NT2/D1 (cell line): ENCODE data around the gene IPPK.

Experiments used
- SUZ12 ChIP-seq: IDR thresholded peaks from 2 replicates; pipeline ENCODE4 v1.6.1; 2011; ENCODE audit not compliant: insufficient read length, insufficient read depth; ENCODE audit errors: extremely low read depth
- ZNF274 ChIP-seq: IDR thresholded peaks from 2 replicates; pipeline ENCODE4 v1.6.1; 2011; ENCODE audit warnings: mild to moderate bottlenecking, low read depth, low read length

DNA sequence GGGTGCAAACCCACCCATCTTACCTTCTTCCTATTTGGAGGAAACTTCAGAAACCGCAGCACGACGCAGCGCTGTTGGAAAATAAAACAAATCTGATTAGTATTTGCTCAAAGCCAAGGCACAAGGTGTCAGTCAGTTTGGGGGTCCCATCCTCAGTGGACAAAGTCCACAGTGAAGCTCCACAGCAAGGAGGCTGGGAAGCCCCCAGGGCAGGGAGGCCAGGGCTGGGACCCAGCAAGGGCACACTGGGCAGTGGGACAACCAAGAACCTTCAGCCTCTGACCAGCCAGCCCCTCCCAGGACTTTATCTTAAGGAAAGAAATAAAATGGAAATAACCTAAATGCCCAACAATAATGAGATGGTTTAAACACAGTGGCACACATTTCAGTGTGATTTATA, 11.3 kb downstream of the IPPK start:
- TF ChIP-seq SUZ12 (no peak), ZNF274 (no peak)
